ENCODE data around the gene SP3.

The SP3 gene

DNA sequence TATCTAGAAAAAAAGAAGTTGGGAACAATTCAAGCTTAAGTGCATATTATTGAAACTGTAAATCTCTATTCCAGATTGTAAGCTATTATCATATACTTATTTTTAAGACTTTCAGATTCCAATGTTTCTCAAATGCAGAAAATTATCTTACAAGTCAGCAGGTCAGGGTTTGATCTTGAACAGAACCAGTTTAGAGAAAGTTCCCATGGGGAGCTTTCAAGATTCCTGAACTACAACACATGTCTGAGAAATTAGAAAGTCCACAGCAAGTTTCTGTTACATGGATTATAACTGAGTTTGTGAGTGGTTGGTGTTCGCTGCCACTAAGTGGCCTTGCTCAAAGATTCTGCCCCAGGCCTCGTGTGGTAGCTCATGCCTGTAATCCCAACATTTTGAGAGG, 31.6 kb upstream of the SP3 start:
- no peak for DNase-seq

- no peak for DNase-seq
Measured at GRCh38 chr2:173993459-173993858, 28.3 kb upstream of the SP3 start.

- DNase-seq = no peak
Measured at GRCh38 chr2:173991856-173992588, 26.8 kb upstream of the SP3 start.

- no peak for DNase-seq
Measured at GRCh38 chr2:173990970-173991819, 26.0 kb upstream of the SP3 start.

- no peak for DNase-seq
Measured at GRCh38 chr2:173990245-173990644, 25.1 kb upstream of the SP3 start.

DNA sequence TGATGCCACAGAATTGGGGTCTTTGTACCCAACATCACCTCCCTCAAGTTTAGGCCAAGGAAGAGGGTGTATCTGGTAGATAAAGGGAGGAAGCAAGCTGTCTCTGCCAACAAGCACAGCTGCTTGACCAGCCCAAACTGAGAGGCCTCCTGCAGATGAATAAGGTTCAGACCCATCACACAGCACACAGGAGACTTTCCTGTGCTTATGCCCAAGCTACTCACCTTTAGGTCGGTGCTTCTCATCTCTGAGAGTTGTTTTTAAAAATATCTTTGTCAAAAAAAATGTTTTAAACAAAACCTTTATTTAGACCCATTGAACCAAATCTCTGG, 24.7 kb upstream of the SP3 start:
- no peak for DNase-seq

GRCh38 chr2:173989160-173989883, 24.1 kb upstream of the SP3 start:
- no peak for DNase-seq

DNA sequence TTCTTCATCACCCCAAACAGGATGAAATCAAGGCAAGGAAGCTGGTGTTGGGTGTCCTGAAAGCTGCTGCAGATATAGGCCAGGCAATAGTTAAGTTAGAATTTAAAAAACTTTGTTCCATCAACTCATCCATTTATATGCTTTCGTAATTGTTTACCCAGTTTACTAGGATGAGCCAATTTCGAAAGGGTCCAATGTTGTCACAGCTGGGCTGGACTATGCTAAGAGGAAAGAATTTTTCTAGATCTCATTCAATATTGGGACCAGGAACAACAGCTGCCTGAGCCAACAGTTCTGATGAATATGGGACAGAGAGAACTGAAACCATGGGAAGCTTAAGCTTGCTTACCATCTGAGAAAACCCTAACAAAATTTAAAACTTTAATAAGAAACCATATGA, 21.6 kb upstream of the SP3 start:
- no peak for DNase-seq

- no peak for DNase-seq
Measured at GRCh38 chr2:173985605-173985992, 20.4 kb upstream of the SP3 start.

- no peak for DNase-seq
Measured at GRCh38 chr2:173984866-173985604, 19.9 kb upstream of the SP3 start.

DNA sequence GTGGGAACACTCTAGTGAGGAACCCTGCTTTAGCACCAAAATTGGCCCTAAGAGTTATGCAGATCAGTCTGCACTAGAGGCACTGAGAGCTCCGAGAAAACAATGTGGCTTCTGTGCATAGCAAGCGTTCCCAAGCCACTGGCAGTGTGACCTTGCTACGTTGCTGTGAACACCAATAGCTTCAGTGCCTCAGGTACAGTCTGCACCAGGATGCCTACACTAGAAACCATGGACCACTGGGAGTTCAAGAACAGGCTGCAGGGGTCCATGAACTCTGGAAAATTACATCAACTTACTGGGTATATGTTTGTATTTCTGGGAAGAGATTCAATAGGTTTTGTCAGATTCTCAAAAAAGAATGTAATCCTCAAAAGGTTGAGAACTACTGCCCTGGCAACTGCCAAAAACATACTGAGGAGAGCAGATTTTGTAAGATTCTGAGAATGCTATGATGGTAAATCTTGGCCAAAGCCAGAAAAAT, 18.3 kb upstream of the SP3 start:
- DNase-seq = no peak

GRCh38 chr2:173982918-173983317, 17.7 kb upstream of the SP3 start:
- DNase-seq = no peak

DNA sequence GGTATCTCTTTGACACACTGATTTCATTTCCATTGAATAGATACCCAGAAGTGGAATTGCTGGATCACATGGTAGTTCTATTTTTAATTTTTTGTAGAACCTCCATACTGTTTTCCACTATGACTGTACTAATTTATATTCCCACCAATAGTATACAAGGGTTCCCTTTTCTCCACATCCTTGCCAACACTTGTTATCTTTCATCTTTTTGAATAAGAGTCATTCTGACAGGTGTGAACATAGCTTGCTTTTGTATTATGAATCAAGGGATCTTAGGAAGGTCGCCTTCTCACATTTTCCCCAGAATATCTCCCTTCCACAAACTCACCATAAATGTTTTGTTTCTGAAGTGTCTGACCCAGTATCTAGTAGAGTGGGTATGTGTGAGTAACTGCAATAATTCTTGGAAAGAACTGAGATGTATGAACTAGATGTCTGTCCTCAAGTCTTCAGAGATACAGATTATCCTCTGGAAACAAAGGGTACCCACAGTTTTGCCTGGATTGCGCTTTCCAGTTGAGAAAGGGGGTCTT, 17.1 kb upstream of the SP3 start:
- no peak for DNase-seq

DNA sequence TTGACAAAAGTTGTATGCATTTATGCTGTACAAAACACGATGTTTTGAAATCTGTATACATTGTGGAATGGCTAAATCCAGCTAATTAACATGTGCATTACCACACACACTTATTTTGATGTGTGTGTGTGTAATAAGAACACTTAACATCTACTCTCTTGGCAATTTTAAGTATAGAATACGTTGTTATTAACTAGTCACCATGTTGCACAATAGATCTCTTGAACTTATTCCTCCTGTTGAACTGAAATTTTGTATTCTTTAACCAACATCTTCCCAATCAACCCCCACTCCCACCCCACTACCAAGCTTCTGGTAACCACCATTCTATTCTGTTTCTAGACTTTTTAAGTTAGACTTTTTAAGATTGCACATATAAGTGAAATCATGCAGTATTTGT, 16.3 kb upstream of the SP3 start:
- no peak for DNase-seq

DNA sequence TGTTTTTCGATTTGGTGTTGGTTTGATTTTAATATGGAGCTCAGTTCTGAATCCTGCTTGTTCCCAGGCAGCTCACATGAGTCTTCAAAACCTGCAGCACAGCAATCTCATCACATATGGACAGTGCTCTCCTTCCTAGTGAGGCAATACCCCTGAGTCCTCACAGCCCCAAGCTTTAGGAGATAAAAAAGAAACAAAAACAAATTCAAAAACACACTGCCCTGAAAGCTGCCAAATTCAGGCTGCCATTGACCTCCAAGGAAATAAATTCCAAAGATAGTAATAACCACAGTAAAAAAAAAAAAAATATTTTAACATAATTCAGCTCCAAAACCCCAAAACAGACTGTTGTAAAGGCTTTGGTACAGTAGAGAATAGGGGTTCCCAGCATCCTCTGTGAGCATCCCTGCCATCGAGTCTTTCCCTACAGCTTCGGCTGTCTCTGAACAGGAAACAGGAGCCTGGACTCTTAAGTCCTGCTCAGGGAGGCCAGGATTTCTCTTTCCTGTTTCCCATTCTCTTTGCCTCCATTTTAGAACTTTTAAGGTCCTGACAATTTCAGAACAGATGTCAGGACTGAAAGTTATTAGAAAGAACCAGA, 14.7 kb upstream of the SP3 start:
- no peak for DNase-seq

DNA sequence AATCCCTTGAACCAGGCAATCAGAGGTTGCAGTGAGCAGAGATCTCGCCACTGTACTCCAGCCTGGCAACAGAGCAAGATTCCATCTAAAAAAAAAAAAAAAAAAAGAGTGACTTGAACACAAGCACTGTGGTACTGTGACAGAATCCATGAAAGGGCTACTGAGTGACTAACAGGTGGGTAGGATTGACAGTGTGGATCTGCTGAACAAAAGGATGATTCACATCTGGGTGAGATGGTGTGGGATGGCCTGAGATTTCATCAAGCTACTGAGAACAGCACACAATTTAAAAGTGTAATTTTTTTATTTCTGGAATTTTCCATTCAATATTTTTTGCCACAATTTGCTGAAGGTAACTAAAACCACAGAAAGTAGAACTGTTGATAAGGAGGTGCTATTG, 13.3 kb upstream of the SP3 start:
- DNase-seq = no peak

DNA sequence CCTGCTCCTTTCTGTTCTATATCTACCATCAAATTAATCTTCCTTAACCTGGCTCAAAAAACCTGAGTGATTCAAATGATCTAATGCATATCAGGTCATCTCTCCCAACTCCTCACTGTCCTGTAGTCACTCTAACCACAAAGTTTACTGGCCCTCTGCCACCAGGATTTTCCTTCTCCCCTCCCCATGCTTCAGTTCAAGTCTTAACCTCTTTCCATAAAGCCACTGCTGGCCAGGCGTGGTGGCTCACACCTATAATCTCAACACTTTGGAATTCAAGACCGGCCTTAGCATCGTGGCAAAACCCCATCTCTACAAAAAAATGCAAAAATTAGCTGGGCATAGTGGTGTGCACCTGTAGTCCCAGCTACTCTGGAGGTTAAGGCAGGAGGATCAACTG, 7.5 kb upstream of the SP3 start:
- no peak for DNase-seq

DNA sequence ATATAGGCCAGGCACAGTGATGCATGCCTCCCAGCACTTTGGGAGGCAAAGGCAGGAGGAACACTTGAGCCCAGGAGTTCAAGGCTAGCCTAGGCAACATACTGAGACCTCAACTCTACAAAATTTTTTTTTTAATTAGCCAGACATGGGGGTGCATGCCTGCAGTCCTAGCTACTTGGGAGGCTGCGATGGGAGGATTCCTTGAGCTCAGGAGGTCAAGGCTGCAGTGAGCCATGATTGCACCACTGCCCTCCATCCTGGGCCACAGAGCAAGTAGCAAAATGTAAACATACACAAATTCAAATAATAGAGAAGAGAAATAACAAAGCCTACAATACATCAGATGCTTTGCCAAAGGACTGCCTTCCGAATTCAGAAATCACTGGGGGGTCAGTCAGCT, 7.0 kb upstream of the SP3 start:
- no peak for DNase-seq

DNA sequence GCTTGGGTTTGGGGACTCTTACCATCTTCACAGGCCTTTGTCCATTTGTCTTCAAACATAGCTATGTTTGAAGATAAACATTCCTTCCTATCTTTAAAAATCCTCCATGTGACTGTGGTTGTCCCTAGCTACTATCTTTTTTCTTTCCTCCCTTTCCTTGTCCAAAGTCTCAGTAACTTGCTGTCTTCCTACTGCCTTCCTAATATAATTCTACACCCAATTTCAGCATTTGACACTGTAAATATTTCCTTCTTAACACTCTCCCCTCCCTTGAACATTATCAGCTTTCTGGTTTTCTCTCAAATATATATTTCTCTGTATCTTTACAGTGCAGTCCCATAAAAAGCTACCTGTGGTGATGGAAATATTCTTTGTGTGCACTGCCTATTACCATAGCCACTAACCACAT, 5.3 kb upstream of the SP3 start:
- DNase-seq = no peak

DNA sequence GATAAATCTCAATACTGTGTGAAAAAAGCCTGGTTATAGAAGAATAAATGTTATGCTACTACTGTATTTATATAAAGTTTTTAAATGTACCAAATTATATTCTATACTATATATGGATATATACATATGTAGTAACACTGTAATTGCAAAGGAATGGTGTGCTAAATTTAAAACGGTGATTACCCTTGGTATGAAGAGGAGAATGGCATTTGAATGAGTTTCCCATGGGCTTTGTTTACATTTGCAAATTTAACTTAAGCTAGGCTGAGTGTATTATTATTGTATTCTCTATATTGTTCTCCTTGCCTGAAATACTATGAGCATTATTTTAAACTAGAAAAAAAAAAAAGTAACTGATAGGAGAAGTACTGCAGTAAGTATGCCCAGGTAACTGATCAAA, 4.7 kb upstream of the SP3 start:
- DNase-seq = no peak

GRCh38 chr2:173968551-173968950, 3.4 kb upstream of the SP3 start:
- DNase-seq = no peak
